SK-N-SH treated with all-trans-retinoic acid at 6 μM for 48 hours (cell line): ENCODE measurements around the gene HMGB2.
A peak's percentile ranks its signal among the peaks of the same experiment; 100 is the strongest.

Experiments used
- ATAC-seq: fragments of 200-7000 bp; cut with Tn5 transposase; 3 replicates; pipeline ENCODE4 v1.9.1; 2020; ENCODE audit warnings: mild to moderate bottlenecking, moderate library complexity
- ARNTL ChIP-seq: fragments of 450-650 bp; formaldehyde crosslinking; IDR thresholded peaks from 2 replicates; pipeline ENCODE4 v1.5.0; 2020; ENCODE audit warnings: low read depth, mild to moderate bottlenecking, moderate library complexity, borderline replicate concordance
- BACH2 ChIP-seq: fragments of 250-450 bp; sonication (Bioruptor Pico); IDR thresholded peaks from 2 replicates; pipeline ENCODE4 v1.9.0; 2021; ENCODE audit warnings: mild to moderate bottlenecking, borderline replicate concordance
- CREB5 ChIP-seq: fragments of 250-450 bp; sonication (Bioruptor Pico); IDR thresholded peaks from 2 replicates; pipeline ENCODE4 v1.5.1; 2020; ENCODE audit warnings: low read depth, mild to moderate bottlenecking, moderate library complexity
- CSDC2 ChIP-seq: fragments of 250-450 bp; sonication (Bioruptor Pico); IDR thresholded peaks from 2 replicates; pipeline ENCODE4 v1.5.0; 2020; ENCODE audit warnings: mild to moderate bottlenecking, moderate library complexity
- CSRNP3 ChIP-seq: fragments of 250-450 bp; sonication (Bioruptor Pico); IDR thresholded peaks from 2 replicates; pipeline ENCODE4 v1.5.1; 2021; ENCODE audit warnings: mild to moderate bottlenecking, moderate library complexity
- ISL1 ChIP-seq: fragments of 250-450 bp; sonication (Bioruptor Pico); IDR thresholded peaks from 2 replicates; pipeline ENCODE4 v2.1.2; 2022; ENCODE audit warnings: mild to moderate bottlenecking, moderate library complexity
- OSR1 ChIP-seq: fragments of 250-450 bp; sonication (Bioruptor Pico); IDR thresholded peaks from 2 replicates; pipeline ENCODE4 v1.8.0; 2022; ENCODE audit warnings: moderate library complexity, mild to moderate bottlenecking, inconsistent platforms
- PPARA ChIP-seq: fragments of 250-450 bp; sonication (Bioruptor Pico); IDR thresholded peaks from 2 replicates; pipeline ENCODE4 v1.5.0; 2020; ENCODE audit warnings: mild to moderate bottlenecking, borderline replicate concordance
- RARB ChIP-seq: fragments of 250-450 bp; sonication (Bioruptor Pico); IDR thresholded peaks from 2 replicates; pipeline ENCODE4 v1.8.0; 2021; ENCODE audit warnings: mild to moderate bottlenecking, moderate library complexity
- SNAI2 ChIP-seq: fragments of 250-450 bp; sonication (Bioruptor Pico); IDR thresholded peaks from 2 replicates; pipeline ENCODE4 v1.5.0; 2020; ENCODE audit warnings: mild to moderate bottlenecking, moderate library complexity
- TSHZ2 ChIP-seq: fragments of 250-450 bp; sonication (Bioruptor Pico); IDR thresholded peaks from 2 replicates; pipeline ENCODE4 v1.5.0; 2020; ENCODE audit warnings: mild to moderate bottlenecking, moderate library complexity
- ZC3H10 ChIP-seq: fragments of 250-450 bp; sonication (Bioruptor Pico); IDR thresholded peaks from 2 replicates; pipeline ENCODE4 v1.5.1; 2021; ENCODE audit warnings: mild to moderate bottlenecking, moderate library complexity
- ZFP3 ChIP-seq: fragments of 250-450 bp; sonication (Bioruptor Pico); IDR thresholded peaks from 2 replicates; pipeline ENCODE4 v1.5.0; 2020; ENCODE audit warnings: mild to moderate bottlenecking, moderate library complexity
- ZFP30 ChIP-seq: fragments of 450-650 bp; formaldehyde crosslinking; IDR thresholded peaks from 2 replicates; pipeline ENCODE4 v1.5.0; 2022; ENCODE audit warnings: mild to moderate bottlenecking, moderate library complexity
- ZNF565 ChIP-seq: fragments of 450-650 bp; formaldehyde crosslinking; conservative IDR thresholded peaks from 2 replicates; pipeline ENCODE4 v1.5.0; 2020; ENCODE audit warnings: low read depth, mild to moderate bottlenecking, moderate library complexity
- ZNF70 ChIP-seq: fragments of 450-650 bp; formaldehyde crosslinking; IDR thresholded peaks from 2 replicates; pipeline ENCODE4 v1.5.0; 2020; ENCODE audit warnings: mild to moderate bottlenecking, moderate library complexity
- TF ChIP-seq, protein P1 (sequence below): fragments of 250-450 bp; sonication (Bioruptor Pico); IDR thresholded peaks from 2 replicates; pipeline ENCODE4 v1.8.0; 2021; ENCODE audit warnings: low read depth, mild to moderate bottlenecking, moderate library complexity, borderline replicate concordance
- TF ChIP-seq, protein P2 (sequence below): fragments of 250-450 bp; sonication (Bioruptor Pico); IDR thresholded peaks from 2 replicates; pipeline ENCODE4 v1.8.0; 2020; ENCODE audit warnings: mild to moderate bottlenecking, moderate library complexity, borderline replicate concordance

The HMGB2 gene

DNA sequence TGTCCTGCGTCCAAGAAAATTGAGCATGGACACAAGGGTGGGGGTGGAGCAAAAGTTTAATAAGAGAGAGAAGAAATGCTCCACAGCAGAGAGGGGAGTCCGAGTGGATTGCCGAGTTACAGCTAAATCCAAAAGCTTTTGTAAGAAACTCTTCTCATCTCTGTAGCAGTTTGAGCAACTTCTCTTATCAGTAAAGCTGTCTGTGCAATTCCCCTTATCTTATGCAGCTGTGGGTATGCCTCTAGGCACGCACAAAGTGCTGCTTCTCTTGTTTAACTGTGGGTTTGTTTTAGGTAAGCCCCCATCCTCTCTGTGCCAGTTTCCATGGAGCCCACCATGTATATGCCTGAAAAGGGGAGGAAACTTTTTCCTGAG, 44.8 kb downstream of the HMGB2 start:
- no peak for ATAC-seq

DNA sequence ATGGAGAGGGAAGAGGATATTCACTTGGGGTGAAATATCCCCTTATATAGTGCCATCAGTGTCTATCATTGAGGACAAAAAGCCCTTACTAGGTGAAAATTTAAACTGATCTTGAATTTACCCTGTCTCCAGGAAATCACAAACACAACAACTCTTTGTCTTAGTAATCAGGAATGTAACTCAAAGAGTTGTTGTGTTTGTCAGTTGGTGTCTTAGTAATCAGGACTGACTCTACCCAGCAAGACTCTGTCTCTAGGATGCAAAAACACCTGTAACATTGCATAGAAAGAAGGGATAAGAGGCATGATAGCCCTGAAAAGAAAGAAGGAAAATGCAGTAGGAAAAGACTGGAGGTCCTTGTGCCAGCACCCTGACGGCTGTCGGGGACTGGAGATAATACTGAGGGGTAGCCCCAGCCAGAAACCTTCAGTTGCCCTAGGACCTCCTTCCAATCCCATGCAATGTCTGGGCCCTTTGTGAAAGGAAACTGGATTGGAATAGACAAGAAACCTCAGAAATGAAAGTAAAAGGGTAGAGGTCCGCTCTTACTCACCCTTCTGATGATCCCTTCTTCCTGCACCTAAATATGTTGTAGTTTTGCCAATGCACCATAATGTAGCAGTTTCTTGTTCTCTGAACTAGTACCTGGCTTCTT, 45.3 kb downstream of the HMGB2 start:
- ATAC-seq = no peak; the same call in 2 of the 3 replicates
- no peak for TF ChIP-seq OSR1 (CRISPR knock-in tag)
- no peak for TF ChIP-seq ZC3H10 (CRISPR knock-in tag)
- no peak for TF ChIP-seq ARNTL
- no peak for TF ChIP-seq ISL1
- TF ChIP-seq PPARA (CRISPR knock-in tag) = no peak
- TF ChIP-seq SNAI2 (CRISPR knock-in tag) = no peak
- no peak for TF ChIP-seq BACH2 (CRISPR knock-in tag)
- no peak for TF ChIP-seq ZFP3
- TF ChIP-seq ZFP30 (CRISPR knock-in tag) = no peak

More for the DNA sequence above, 44.8 kb downstream of the HMGB2 start:
- TF ChIP-seq ZNF565 (CRISPR knock-in tag) (no peak), RARB (CRISPR knock-in tag) (no peak)

DNA sequence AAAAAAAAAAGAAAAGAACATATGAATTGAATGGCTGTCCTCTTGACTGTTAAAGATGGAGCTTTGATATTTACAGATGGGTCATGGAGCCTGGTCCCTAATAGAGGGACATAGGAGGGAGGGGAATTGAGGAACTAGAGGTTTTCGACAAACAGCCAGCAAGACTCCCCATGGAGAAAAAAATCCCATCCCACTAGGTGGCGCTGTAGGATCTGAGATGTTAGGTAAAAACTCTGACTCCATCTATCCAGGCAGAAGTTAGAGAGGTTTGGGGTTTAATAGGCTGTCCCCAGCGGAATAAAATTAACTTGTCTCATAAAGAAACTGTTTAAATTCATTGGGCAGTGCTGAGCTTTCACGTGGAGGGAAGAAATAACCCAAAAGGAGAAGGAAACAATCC, 45.9 kb downstream of the HMGB2 start:
- peak; percentile 41; the same call in 2 of the 3 replicates for ATAC-seq
- TF ChIP-seq OSR1 (CRISPR knock-in tag) (no peak), CSRNP3 (CRISPR knock-in tag) (no peak)

GRCh38 chr4:173287486-173287885, 46.7 kb downstream of the HMGB2 start:
- no peak for ATAC-seq
- TF ChIP-seq ZNF70 = no peak
- TF ChIP-seq RARB (CRISPR knock-in tag) = no peak

DNA sequence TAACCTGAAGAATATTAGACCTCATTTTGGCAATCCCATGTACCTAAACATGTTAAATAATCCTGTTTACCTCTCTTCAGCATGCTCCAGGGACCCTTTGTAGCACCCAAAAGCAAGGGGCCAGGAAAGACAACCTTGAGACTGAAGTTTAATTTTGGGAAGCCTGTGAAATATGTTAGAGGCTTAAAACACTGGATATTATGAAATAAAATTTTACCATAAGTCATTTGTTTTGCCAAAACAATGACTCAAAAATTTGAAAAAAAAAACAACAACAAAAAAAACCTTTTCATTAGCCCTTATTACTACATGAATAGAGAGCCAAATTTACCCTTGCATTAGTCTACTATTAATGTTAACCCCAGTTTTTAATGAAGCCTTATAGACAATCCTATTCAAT, 49.7 kb downstream of the HMGB2 start:
- ATAC-seq = no peak
- TF ChIP-seq TSHZ2 (no peak), OSR1 (CRISPR knock-in tag) (no peak), ARNTL (no peak), ZNF70 (no peak), CREB5 (CRISPR knock-in tag) (no peak), CSDC2 (CRISPR knock-in tag) (no peak)
- TF ChIP-seq, protein P1, sequence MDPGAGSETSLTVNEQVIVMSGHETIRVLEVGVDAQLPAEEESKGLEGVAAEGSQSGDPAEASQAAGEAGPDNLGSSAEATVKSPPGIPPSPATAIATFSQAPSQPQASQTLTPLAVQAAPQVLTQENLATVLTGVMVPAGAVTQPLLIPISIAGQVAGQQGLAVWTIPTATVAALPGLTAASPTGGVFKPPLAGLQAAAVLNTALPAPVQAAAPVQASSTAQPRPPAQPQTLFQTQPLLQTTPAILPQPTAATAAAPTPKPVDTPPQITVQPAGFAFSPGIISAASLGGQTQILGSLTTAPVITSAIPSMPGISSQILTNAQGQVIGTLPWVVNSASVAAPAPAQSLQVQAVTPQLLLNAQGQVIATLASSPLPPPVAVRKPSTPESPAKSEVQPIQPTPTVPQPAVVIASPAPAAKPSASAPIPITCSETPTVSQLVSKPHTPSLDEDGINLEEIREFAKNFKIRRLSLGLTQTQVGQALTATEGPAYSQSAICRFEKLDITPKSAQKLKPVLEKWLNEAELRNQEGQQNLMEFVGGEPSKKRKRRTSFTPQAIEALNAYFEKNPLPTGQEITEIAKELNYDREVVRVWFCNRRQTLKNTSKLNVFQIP (CRISPR knock-in tag) = no peak
- TF ChIP-seq, protein P2, sequence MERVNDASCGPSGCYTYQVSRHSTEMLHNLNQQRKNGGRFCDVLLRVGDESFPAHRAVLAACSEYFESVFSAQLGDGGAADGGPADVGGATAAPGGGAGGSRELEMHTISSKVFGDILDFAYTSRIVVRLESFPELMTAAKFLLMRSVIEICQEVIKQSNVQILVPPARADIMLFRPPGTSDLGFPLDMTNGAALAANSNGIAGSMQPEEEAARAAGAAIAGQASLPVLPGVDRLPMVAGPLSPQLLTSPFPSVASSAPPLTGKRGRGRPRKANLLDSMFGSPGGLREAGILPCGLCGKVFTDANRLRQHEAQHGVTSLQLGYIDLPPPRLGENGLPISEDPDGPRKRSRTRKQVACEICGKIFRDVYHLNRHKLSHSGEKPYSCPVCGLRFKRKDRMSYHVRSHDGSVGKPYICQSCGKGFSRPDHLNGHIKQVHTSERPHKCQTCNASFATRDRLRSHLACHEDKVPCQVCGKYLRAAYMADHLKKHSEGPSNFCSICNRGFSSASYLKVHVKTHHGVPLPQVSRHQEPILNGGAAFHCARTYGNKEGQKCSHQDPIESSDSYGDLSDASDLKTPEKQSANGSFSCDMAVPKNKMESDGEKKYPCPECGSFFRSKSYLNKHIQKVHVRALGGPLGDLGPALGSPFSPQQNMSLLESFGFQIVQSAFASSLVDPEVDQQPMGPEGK (CRISPR knock-in tag) = no peak
